Measurements from ENCODE around the gene NSUN5.
"Not testable (repeated sequence)": the region's sequence is repeated elsewhere in the genome, so short reads cannot be mapped to it uniquely, and the experiment has no call there.

NSUN5 gene

DNA sequence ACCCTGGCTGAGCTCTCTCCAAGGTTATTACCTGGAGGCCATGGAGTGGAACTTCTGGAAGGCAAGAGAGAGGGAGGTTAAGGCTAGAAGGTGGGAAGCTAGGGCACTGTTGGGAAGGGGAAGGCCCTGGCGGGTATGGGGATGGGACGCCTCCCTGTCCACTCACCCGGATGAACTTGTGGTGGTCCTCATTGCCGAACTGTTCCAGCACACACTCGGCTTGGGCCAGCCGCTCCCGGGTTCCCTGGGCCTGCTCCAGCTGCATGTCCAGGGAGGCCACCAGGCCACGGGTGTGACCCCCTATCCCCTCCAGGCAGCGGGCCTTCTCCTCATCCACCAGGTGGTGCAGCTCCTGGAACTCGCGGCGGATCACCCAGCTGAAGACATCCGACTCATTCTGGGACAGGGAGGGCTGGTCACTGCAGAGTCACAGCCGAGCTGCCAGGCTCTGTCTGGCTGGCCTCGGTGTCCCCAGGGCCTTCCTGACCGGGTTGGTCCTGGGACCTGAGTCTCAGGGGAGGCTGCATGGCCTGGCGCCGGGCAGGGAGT is 10.1 kb upstream of the NSUN5 start:
- H3K9me3 Mint-ChIP-seq; H3K27ac Mint-ChIP-seq; DNase-seq; H3K4me1 Mint-ChIP-seq; H3K4me3 Mint-ChIP-seq; H3K36me3 Mint-ChIP-seq (ENCODE audit: low read depth): not testable (repeated sequence)
- H3K27me3 Mint-ChIP-seq (ENCODE audit: low read depth, poor library complexity), result peaks cover 13% of the 10 kb centered on the region

DNA sequence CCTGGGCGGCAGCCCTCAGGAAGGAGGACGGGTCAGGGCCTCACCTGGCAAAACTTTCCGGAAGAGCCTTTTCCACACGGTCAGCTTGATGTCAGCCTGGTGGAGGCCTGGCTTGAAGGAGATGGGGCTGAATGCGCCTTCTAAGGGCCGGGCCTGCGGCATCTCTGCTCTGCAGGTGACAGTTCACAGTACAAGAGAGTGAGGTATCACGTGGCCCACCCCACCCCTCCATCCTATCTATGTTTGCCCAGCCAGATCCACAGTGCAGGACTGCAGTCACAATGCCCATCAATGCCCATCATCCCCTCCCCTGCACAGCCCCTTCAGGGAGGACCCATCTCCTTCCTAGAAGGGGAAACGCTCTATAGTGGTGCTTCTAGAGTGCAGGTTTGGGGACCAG is 7.9 kb upstream of the NSUN5 start:
- Mint-ChIP-seq H3K27me3 (ENCODE audit: low read depth, poor library complexity) (peaks cover 9% of the 10 kb centered on the region), H3K36me3 (ENCODE audit: low read depth) (no peaks in the 10 kb centered on the region)
- TF ChIP-seq, protein P1, sequence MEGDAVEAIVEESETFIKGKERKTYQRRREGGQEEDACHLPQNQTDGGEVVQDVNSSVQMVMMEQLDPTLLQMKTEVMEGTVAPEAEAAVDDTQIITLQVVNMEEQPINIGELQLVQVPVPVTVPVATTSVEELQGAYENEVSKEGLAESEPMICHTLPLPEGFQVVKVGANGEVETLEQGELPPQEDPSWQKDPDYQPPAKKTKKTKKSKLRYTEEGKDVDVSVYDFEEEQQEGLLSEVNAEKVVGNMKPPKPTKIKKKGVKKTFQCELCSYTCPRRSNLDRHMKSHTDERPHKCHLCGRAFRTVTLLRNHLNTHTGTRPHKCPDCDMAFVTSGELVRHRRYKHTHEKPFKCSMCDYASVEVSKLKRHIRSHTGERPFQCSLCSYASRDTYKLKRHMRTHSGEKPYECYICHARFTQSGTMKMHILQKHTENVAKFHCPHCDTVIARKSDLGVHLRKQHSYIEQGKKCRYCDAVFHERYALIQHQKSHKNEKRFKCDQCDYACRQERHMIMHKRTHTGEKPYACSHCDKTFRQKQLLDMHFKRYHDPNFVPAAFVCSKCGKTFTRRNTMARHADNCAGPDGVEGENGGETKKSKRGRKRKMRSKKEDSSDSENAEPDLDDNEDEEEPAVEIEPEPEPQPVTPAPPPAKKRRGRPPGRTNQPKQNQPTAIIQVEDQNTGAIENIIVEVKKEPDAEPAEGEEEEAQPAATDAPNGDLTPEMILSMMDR (IDR thresholded peaks at IDR 0.05), result no peak

DNA sequence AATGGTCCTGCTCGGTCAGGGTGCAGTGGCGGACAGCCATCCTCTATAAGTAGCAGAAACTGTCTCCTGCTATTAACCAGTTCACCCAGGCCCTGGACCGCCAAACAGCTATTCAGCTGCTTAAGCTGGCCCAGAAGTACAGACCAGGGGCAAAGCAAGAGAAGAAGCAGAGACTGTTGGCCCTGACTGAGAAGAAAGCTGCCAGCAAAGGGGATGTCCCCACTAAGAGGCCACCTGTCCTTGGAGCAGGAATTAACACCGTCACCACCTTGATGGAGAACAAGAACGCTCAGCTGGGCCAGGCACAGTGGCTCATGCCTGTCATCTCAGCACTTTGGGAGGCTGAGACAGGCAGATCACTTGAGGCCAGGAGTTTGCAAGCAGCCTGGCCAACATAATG is 5.6 kb upstream of the NSUN5 start:
- no peaks in the 10 kb centered on the region for H3K9me3 Mint-ChIP-seq
- H3K36me3 Mint-ChIP-seq (ENCODE audit: low read depth), result no peaks in the 10 kb centered on the region
- no peak for DNase-seq
- H3K27me3 Mint-ChIP-seq (ENCODE audit: low read depth, poor library complexity), result peaks cover 8% of the 10 kb centered on the region
- TF ChIP-seq, protein P1 (IDR thresholded peaks at IDR 0.05), result no peak
- H3K27ac Mint-ChIP-seq, result no peak overlapping the region
- H3K4me1 Mint-ChIP-seq, result no peaks in the 10 kb centered on the region
- no peak overlapping the region for H3K4me3 Mint-ChIP-seq

More for the DNA sequence above, 7.9 kb upstream of the NSUN5 start:
- DNase-seq, result no peak
- H3K9me3 Mint-ChIP-seq, result no peaks in the 10 kb centered on the region
- no peak overlapping the region for H3K4me3 Mint-ChIP-seq
- no peak overlapping the region for H3K27ac Mint-ChIP-seq
- H3K4me1 Mint-ChIP-seq, result no peaks in the 10 kb centered on the region

DNA sequence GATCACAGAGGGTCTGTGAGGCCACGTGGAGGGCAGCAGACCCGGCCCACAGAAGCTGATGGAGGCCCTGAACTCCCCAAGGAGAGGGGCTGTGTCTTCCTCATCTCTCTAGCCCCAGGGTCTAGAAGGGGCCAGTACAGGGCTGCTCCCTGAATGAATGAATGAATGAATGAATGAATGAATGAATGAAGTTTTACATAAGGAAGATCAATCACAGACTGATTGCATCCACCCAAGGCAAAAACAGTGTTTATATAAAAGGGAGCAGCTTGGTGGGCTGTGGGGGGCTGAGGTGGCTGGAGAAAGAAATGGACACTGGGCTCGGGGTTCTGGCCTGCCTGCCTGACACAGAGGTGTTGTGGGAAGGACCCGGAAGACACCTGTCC is 4.9 kb upstream of the NSUN5 start:
- Mint-ChIP-seq H3K4me1 (peaks cover 6% of the 10 kb centered on the region), H3K4me3 (no peak overlapping the region), H3K27me3 (ENCODE audit: low read depth, poor library complexity) (peaks cover 7% of the 10 kb centered on the region), H3K9me3 (no peaks in the 10 kb centered on the region), H3K27ac (no peak overlapping the region), H3K36me3 (ENCODE audit: low read depth) (no peaks in the 10 kb centered on the region)
- DNase-seq, result no peak
- TF ChIP-seq, protein P1 (IDR thresholded peaks at IDR 0.05), result no peak

DNA sequence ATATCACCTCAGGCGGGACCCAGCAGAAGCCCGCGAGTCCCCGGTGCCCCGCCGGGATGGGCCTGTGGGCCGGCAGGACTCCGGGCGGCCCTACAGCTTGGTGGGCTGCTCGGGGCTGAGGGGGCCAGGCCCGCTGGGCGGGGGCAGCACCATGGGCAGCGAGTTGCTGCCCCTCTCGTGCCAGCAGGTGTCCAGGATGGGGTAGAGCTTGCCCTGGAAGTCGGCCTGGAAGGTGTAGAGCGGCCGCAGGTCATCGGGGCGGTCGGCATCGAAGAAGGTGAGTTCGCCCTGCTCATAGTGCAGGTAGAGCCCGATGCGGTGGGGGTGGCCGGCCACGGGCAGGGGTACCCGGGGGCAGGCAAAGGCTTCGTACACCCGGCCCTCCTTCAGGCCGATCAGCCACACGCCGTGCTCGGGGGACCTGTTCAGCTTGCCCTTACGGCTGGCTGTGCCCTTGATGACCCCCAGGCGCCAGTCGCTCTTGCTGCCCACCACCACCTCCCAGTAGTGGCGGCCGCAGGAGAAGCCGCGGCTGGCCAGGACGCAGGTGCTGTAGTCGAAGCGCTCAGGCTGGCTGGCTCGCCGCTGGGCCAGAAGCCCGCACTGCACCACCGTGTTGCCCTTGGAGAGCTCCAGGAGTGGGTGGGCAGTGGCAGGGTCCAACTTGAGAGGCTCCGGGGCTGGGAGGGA is 4.3 kb upstream of the NSUN5 start:
- H3K27ac Mint-ChIP-seq, result no peak overlapping the region
- DNase-seq, result no peak
- H3K36me3 Mint-ChIP-seq (ENCODE audit: low read depth), result no peaks in the 10 kb centered on the region
- TF ChIP-seq, protein P1 (IDR thresholded peaks at IDR 0.05), result no peak
- peaks cover 11% of the 10 kb centered on the region for H3K4me1 Mint-ChIP-seq
- no peaks in the 10 kb centered on the region for H3K9me3 Mint-ChIP-seq
- no peak overlapping the region for H3K4me3 Mint-ChIP-seq
- peaks cover 7% of the 10 kb centered on the region for H3K27me3 Mint-ChIP-seq (ENCODE audit: low read depth, poor library complexity)

DNA sequence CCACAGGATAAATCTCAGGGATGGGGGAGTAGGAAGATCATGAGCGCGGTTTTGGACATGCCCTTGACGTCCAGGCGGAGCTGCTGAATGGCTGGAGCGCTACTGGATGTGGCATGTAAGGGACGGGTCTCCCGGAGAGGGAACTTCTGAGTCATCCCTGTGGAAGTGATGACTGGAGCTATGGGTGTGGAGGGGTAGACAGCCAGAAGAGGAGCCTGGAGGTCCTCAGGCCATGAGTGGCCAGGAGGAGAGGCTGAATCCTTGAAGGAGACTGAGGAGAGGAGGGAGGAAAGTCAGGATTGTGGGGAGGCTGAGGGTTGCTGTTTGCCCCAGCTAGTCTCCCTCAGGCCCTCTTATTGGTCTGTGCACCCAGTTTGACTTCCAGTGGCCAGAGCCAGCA is 2.8 kb upstream of the NSUN5 start:
- H3K27ac Mint-ChIP-seq; H3K4me3 Mint-ChIP-seq; H3K36me3 Mint-ChIP-seq (ENCODE audit: low read depth); H3K27me3 Mint-ChIP-seq (ENCODE audit: low read depth, poor library complexity); DNase-seq; H3K9me3 Mint-ChIP-seq: not testable (repeated sequence)
- peaks cover 27% of the 10 kb centered on the region for H3K4me1 Mint-ChIP-seq

DNA sequence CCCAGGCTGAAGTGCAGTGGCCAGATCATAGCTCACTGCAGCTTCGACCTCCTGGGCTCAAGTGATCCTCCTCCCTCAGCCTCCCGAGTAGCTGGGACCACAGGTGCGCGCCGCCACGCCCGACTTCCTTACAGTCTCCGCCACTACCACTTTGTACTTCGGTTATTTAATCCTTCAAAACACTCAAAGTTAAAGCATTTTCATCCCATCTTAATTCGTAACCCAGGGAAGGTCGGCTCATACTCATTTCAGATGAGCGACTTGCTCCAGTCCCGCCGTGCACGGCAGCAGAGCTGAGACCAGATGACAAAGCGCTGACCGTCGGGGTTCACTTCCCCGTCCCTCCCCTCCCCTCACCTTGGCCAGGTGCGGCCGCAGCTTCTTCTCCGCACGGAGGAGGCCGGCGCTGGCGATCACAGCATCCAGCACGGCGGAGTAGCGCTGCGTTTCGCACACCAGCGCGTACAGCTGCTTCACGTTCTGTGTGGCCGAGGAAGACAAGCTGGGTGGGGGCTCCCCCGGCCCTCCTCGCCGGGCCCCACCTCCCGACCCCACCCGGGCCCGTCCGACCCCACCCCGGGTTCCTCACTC is 457 bp downstream of the NSUN5 start:
- TF ChIP-seq, protein P1 (IDR thresholded peaks at IDR 0.05), result no peak
- DNase-seq, result no peak
- Mint-ChIP-seq H3K9me3 (no peaks in the 10 kb centered on the region), H3K27me3 (ENCODE audit: low read depth, poor library complexity) (peaks cover 3% of the 10 kb centered on the region), H3K36me3 (ENCODE audit: low read depth) (peaks cover 15% of the 10 kb centered on the region), H3K4me3 (peak overlapping the region; percentile 95), H3K4me1 (peaks cover 33% of the 10 kb centered on the region), H3K27ac (no peak overlapping the region)

Measured in nephron progenitor cell (in vitro differentiated cells).